Astrocyte of the cerebellum (primary cell): Measurements from ENCODE around the gene ARMC6.

Source experiments
- DNase-seq: peaks from one replicate; pipeline ENCODE4 v3.0.0-alpha.2; 2011; ENCODE audit warnings: low read depth
- H3K4me3 ChIP-seq: 2 replicates; pipeline ENCODE4 v1.5.1; 2011; ENCODE audit warnings: mild to moderate bottlenecking, low read depth, low read length, moderate library complexity
- CTCF ChIP-seq: IDR thresholded peaks from 2 replicates; pipeline ENCODE4 v1.5.1; 2012; ENCODE audit warnings: low read length, low read depth, moderate library complexity, mild to moderate bottlenecking; ENCODE audit errors: missing control alignments
- in situ Hi-C: cut with HindIII; loops from 2 replicates; pipeline ENCODE4 v1.10.0; 2017; ENCODE audit warnings: low sequenced_read_pairs

Gene ARMC6

GRCh38 chr19:19077103-19077502 lies 43.7 kb downstream of the ARMC6 start:
- TF ChIP-seq CTCF: no peak
- H3K4me3 ChIP-seq: no peak overlapping the region
- no peak for DNase-seq
- in situ Hi-C loops: no loop called here

- H3K4me3 ChIP-seq: no peak overlapping the region
- no peak for TF ChIP-seq CTCF
- no peak for DNase-seq
- in situ Hi-C loops: no loop called here
Measured at GRCh38 chr19:19078801-19079200, 45.4 kb downstream of the ARMC6 start.

- H3K4me3 ChIP-seq: no peak overlapping the region
- no peak for DNase-seq
- in situ Hi-C loops: no loop called here
- TF ChIP-seq CTCF: no peak
Measured at GRCh38 chr19:19079571-19079970, 46.2 kb downstream of the ARMC6 start.

- no peak for TF ChIP-seq CTCF
- DNase-seq: no peak
- in situ Hi-C loops: no loop called here
- H3K4me3 ChIP-seq: no peak overlapping the region
Measured at GRCh38 chr19:19081642-19082151, 48.3 kb downstream of the ARMC6 start.

GRCh38 chr19:19083413-19084178 lies 50.2 kb downstream of the ARMC6 start:
- no peak for TF ChIP-seq CTCF
- in situ Hi-C loops: no loop called here
- H3K4me3 ChIP-seq: no peak overlapping the region

GRCh38 chr19:19087676-19088075 lies 54.3 kb downstream of the ARMC6 start:
- DNase-seq: no peak
- in situ Hi-C loops: no loop called here
- H3K4me3 ChIP-seq: no peak overlapping the region
- TF ChIP-seq CTCF: no peak

More at GRCh38 chr19:19083413-19084178, 50.2 kb downstream of the ARMC6 start:
- no peak for DNase-seq
